ENCODE measurements around the gene WDR93.

- no peak for TF ChIP-seq CTCF (IDR thresholded peaks at IDR 0.05; ENCODE audit: low read depth, low read length, poor library complexity, severe bottlenecking)
- no peak for TF ChIP-seq EZH2phosphoT487 (IDR thresholded peaks at IDR 0.05; ENCODE audit: borderline replicate concordance, low read length)
These were observed 85.2 kb downstream of the WDR93 start for GRCh38 chr15:89775815-89776214.
